ENCODE results near the gene HS3ST4. TPM values are rescaled to one million over a fixed set of nuclear protein-coding genes. Genes with fewer than 3 reads are reported as not detected.

HS3ST4 gene
- total RNA-seq, 6 donors from 2014 or later = 0.13 to 0.44 (median 0.17) TPM; not detected in 3

GRCh38 chr16:25996052-25996451, 304.3 kb downstream of the HS3ST4 start:
- Histone ChIP-seq H3K36me3 (no peaks in the 10 kb centered on the region), H3K27me3 (no peaks in the 10 kb centered on the region), H3K4me3 (no peak overlapping the region), H3K27ac (no peak overlapping the region), H3K9me3 (no peaks in the 10 kb centered on the region), H3K4me1 (no peaks in the 10 kb centered on the region)
- no peak for ATAC-seq (ENCODE audit: low FRiP score in 2 of 2)
- 57 to 65% methylated on average over 2 of the region's 2 CpGs for WGBS, 2 donors
- no peak for TF ChIP-seq POLR2AphosphoS5 (IDR thresholded peaks at IDR 0.05)
- no peak for TF ChIP-seq CTCF (IDR thresholded peaks at IDR 0.05)
- TF ChIP-seq EP300 (IDR thresholded peaks at IDR 0.05) = no peak
- no peak for TF ChIP-seq POLR2A (IDR thresholded peaks at IDR 0.05)
- DNase-seq = no peak

- Histone ChIP-seq H3K36me3 (no peaks in the 10 kb centered on the region), H3K9me3 (peaks cover 0 to 13% (median 10%) of the 10 kb centered on the region in 4 donors), H3K4me1 (no peaks in the 10 kb centered on the region), H3K4me3 (no peak overlapping the region), H3K27me3 (no peaks in the 10 kb centered on the region), H3K27ac (no peak overlapping the region)
- TF ChIP-seq EP300 (IDR thresholded peaks at IDR 0.05) (no peak), CTCF (IDR thresholded peaks at IDR 0.05) (no peak), POLR2A (IDR thresholded peaks at IDR 0.05) (no peak), POLR2AphosphoS5 (IDR thresholded peaks at IDR 0.05) (no peak)
- 45 to 50% methylated on average over 5 of the region's 5 CpGs for WGBS, 2 donors
- ATAC-seq (ENCODE audit: low FRiP score in 2 of 2) = no peak
- DNase-seq = no peak
Measured at GRCh38 chr16:26005336-26005735, 313.6 kb downstream of the HS3ST4 start.

- DNase-seq (no peak), ATAC-seq (ENCODE audit: low FRiP score in 2 of 2) (no peak)
- no peaks in the 10 kb centered on the region for H3K27me3 ChIP-seq
- H3K36me3 ChIP-seq = no peaks in the 10 kb centered on the region
- no peak overlapping the region for H3K4me3 ChIP-seq
- no peak overlapping the region for H3K27ac ChIP-seq
- TF ChIP-seq POLR2AphosphoS5 (IDR thresholded peaks at IDR 0.05) = no peak
- no peak for TF ChIP-seq CTCF (IDR thresholded peaks at IDR 0.05)
- TF ChIP-seq EP300 (IDR thresholded peaks at IDR 0.05) = no peak
- TF ChIP-seq POLR2A (IDR thresholded peaks at IDR 0.05) = no peak
- peaks cover 0 to 8% (median 7%) of the 10 kb centered on the region in 4 donors for H3K9me3 ChIP-seq
- 87 to 90% methylated on average over 1 of the region's 1 CpG for WGBS, 2 donors
- H3K4me1 ChIP-seq = no peaks in the 10 kb centered on the region
Measured at GRCh38 chr16:26012376-26012775, 320.6 kb downstream of the HS3ST4 start.

GRCh38 chr16:26015776-26016175, 324.0 kb downstream of the HS3ST4 start:
- Histone ChIP-seq H3K27me3 (no peaks in the 10 kb centered on the region), H3K27ac (no peak overlapping the region), H3K4me3 (no peak overlapping the region), H3K9me3 (peaks cover 0 to 12% (median 7%) of the 10 kb centered on the region in 4 donors), H3K36me3 (no peaks in the 10 kb centered on the region), H3K4me1 (no peaks in the 10 kb centered on the region)
- ATAC-seq (ENCODE audit: low FRiP score in 2 of 2) (no peak), DNase-seq (no peak)
- TF ChIP-seq POLR2A (IDR thresholded peaks at IDR 0.05) = no peak
- WGBS, 2 donors = 50 to 74% methylated on average over 3 of the region's 3 CpGs

GRCh38 chr16:26016989-26017388, 325.2 kb downstream of the HS3ST4 start:
- ATAC-seq (ENCODE audit: low FRiP score in 2 of 2) (no peak), DNase-seq (no peak)
- H3K4me3 ChIP-seq = no peak overlapping the region
- no peaks in the 10 kb centered on the region for H3K27me3 ChIP-seq
- no peaks in the 10 kb centered on the region for H3K36me3 ChIP-seq
- H3K4me1 ChIP-seq = no peaks in the 10 kb centered on the region
- H3K27ac ChIP-seq = no peak overlapping the region
- WGBS, 2 donors = 39 to 52% methylated on average over 2 of the region's 2 CpGs
- TF ChIP-seq POLR2AphosphoS5 (IDR thresholded peaks at IDR 0.05) = no peak
- no peak for TF ChIP-seq POLR2A (IDR thresholded peaks at IDR 0.05)
- no peak for TF ChIP-seq EP300 (IDR thresholded peaks at IDR 0.05)
- TF ChIP-seq CTCF (IDR thresholded peaks at IDR 0.05) = no peak
- peaks cover 0 to 12% (median 7%) of the 10 kb centered on the region in 4 donors for H3K9me3 ChIP-seq
